H1 (cell line): ENCODE data around the gene AMH. TPM values are rescaled to one million over a fixed set of nuclear protein-coding genes. Genes with fewer than 3 reads are reported as not detected.

Experiments used
- CTCF ChIA-PET: fragments of 300-600 bp; sonication (Branson Sonifier 250); formaldehyde crosslinking; loops from one replicate; lab custom pipeline; 2021; ENCODE audit not compliant: partially characterized antibody; lab: Charles Lee
- POLR2A ChIA-PET: fragments of 300-600 bp; sonication (Branson Sonifier 250); formaldehyde crosslinking; loops from one replicate; lab custom pipeline; 2021; ENCODE audit warnings: inconsistent platforms; ENCODE audit not compliant: partially characterized antibody; lab: Charles Lee
- DNase-seq, 2 experiments: peaks; one replicate each; pipeline versions ENCODE4 v3.0.0 to v3.0.0-alpha.2; 2010 to 2022; ENCODE audit warnings: low spot score in 2 of 2, low read depth in 1 of 2, mixed read lengths in 1 of 2
- FAIRE-seq: peaks from 2 replicates; lab custom pipeline; 2011; peaks lifted over from hg19 to GRCh38; lab: Jason Lieb, UNC
- H2AFZ ChIP-seq: 2 replicates; pipeline ENCODE4 v1.8.1; 2012; ENCODE audit warnings: low read length, inconsistent platforms
- H2AK5ac ChIP-seq: 2 replicates; pipeline ENCODE4 v1.6.1; 2013; ENCODE audit warnings: low read depth, low read length
- H2BK120ac ChIP-seq: replicated peaks from 2 replicates; pipeline ENCODE3; 2013; ENCODE audit warnings: low read depth, low read length, inconsistent platforms
- H2BK12ac ChIP-seq: 2 replicates; pipeline ENCODE4 v1.6.1; 2013; ENCODE audit warnings: low read depth, low read length
- H2BK15ac ChIP-seq: 2 replicates; pipeline ENCODE4 v1.6.1; 2013; ENCODE audit warnings: low read length
- H2BK20ac ChIP-seq: 2 replicates; pipeline ENCODE4 v1.6.1; 2013; ENCODE audit warnings: low read length
- H2BK5ac ChIP-seq: 2 replicates; pipeline ENCODE4 v1.6.1; 2013; ENCODE audit warnings: low read depth, low read length
- H3K14ac ChIP-seq: 2 replicates; pipeline ENCODE4 v1.6.1; 2013; ENCODE audit warnings: inconsistent platforms; ENCODE audit not compliant: insufficient read length
- H3K18ac ChIP-seq: 2 replicates; pipeline ENCODE4 v1.6.1; 2013; ENCODE audit warnings: low read length; ENCODE audit errors: extremely low read depth
- H3K23ac ChIP-seq: 2 replicates; pipeline ENCODE4 v1.6.1; 2013; ENCODE audit warnings: inconsistent platforms; ENCODE audit not compliant: insufficient read length
- H3K23me2 ChIP-seq: 2 replicates; pipeline ENCODE4 v1.6.1; 2013; ENCODE audit warnings: low read depth, low read length
- H3K27ac ChIP-seq: 2 replicates; pipeline ENCODE4 v1.6.1; 2011; ENCODE audit warnings: low read depth, low read length, inconsistent platforms
- H3K27me3 ChIP-seq, 4 experiments: replicated peaks in 1 of 4; 1 replicate in 1 of 4; 2 replicates in 3 of 4; pipeline versions ENCODE4 v1.6.1 to v1.8.1; 2011 to 2013; ENCODE audit warnings: low read length in 3 of 4, mild to moderate bottlenecking in 3 of 4, inconsistent platforms in 2 of 4, mixed read lengths in 2 of 4, moderate library complexity in 1 of 4; ENCODE audit not compliant: control insufficient read depth in 3 of 4, insufficient read depth in 3 of 4; ENCODE audit errors: extremely low read depth in 1 of 4
- H3K36me3 ChIP-seq, 4 experiments: 2 replicates each; pipeline versions ENCODE4 v1.6.1 to v1.8.1; 2011 to 2013; ENCODE audit warnings: mild to moderate bottlenecking in 4 of 4, low read length in 3 of 4, moderate library complexity in 2 of 4, control low read depth in 1 of 4, inconsistent platforms in 1 of 4; ENCODE audit not compliant: insufficient read depth in 4 of 4, control insufficient read depth in 2 of 4
- H3K4ac ChIP-seq: replicated peaks from 2 replicates; pipeline ENCODE3; 2013; ENCODE audit warnings: low read length, low read depth, mixed read lengths, inconsistent platforms; ENCODE audit not compliant: insufficient read length
- H3K4me1 ChIP-seq, 4 experiments: replicated peaks in 1 of 4; 1 replicate in 1 of 4; 2 replicates in 3 of 4; pipeline versions ENCODE4 v1.6.1 to v1.8.1; 2011 to 2013; ENCODE audit warnings: low read length in 3 of 4, inconsistent platforms in 2 of 4, mixed read lengths in 1 of 4; ENCODE audit not compliant: insufficient read depth in 4 of 4, control insufficient read depth in 3 of 4
- H3K4me2 ChIP-seq, 2 experiments: 2 replicates each; pipeline versions ENCODE4 v1.6.1 to v1.8.1; 2011 to 2013; ENCODE audit warnings: low read depth in 2 of 2, low read length in 2 of 2, control low read depth in 1 of 2, inconsistent platforms in 1 of 2, mild to moderate bottlenecking in 1 of 2; ENCODE audit not compliant: insufficient read depth in 1 of 2
- H3K4me3 ChIP-seq, 4 experiments: fragments of 200-600, 300-600 bp in 1 of 4; sonication (generic), shearing (Covaris generic), sonication (Bioruptor Twin) in 1 of 4; 2 replicates each; pipeline versions ENCODE4 v1.5.1 to v1.8.1; 2011 to 2016; ENCODE audit warnings: low read length in 4 of 4, low read depth in 3 of 4, control low read depth in 2 of 4, inconsistent platforms in 2 of 4, mild to moderate bottlenecking in 2 of 4, mixed read lengths in 1 of 4, moderate library complexity in 1 of 4; ENCODE audit not compliant: insufficient read depth in 2 of 4; ENCODE audit errors: extremely low read depth in 1 of 4
- H3K56ac ChIP-seq: replicated peaks from 2 replicates; pipeline ENCODE3; 2013; ENCODE audit warnings: low read depth, mild to moderate bottlenecking, mixed read lengths, low read length, inconsistent platforms; ENCODE audit not compliant: insufficient read length
- H3K79me1 ChIP-seq: 2 replicates; pipeline ENCODE4 v1.6.1; 2013; ENCODE audit warnings: low read depth, low read length, control low read depth
- H3K79me2 ChIP-seq, 2 experiments: 2 replicates each; pipeline versions ENCODE4 v1.6.1 to v1.8.1; 2012 to 2013; ENCODE audit warnings: low read length in 2 of 2, mild to moderate bottlenecking in 2 of 2, inconsistent platforms in 1 of 2; ENCODE audit not compliant: insufficient read depth in 2 of 2, control insufficient read depth in 1 of 2
- H3K9ac ChIP-seq, 4 experiments: replicated peaks in 1 of 4; 1 replicate in 1 of 4; 2 replicates in 3 of 4; pipeline versions ENCODE4 v1.6.1 to v1.8.1; 2011 to 2013; ENCODE audit warnings: low read depth in 3 of 4, low read length in 3 of 4, control low read depth in 2 of 4, mild to moderate bottlenecking in 2 of 4, moderate library complexity in 2 of 4, inconsistent platforms in 1 of 4; ENCODE audit errors: extremely low read depth in 1 of 4
- H3K9me3 ChIP-seq, 2 experiments: 2 replicates each; pipeline versions ENCODE4 v1.6.1 to v1.8.1; 2012 to 2013; ENCODE audit warnings: mild to moderate bottlenecking in 2 of 2, moderate library complexity in 2 of 2, control low read depth in 1 of 2, inconsistent platforms in 1 of 2, low read depth in 1 of 2, low read length in 1 of 2, mixed read lengths in 1 of 2; ENCODE audit not compliant: insufficient read depth in 2 of 2
- H4K20me1 ChIP-seq, 2 experiments: replicated peaks in 1 of 2; 2 replicates each; pipeline versions ENCODE3 to v1.8.1; 2011 to 2013; ENCODE audit warnings: inconsistent platforms in 2 of 2, low read length in 2 of 2, mild to moderate bottlenecking in 1 of 2; ENCODE audit not compliant: insufficient read depth in 2 of 2, control insufficient read depth in 1 of 2
- H4K5ac ChIP-seq: 2 replicates; pipeline ENCODE4 v1.6.1; 2013; ENCODE audit warnings: low read length, low read depth, mixed read lengths, inconsistent platforms; ENCODE audit not compliant: insufficient read length
- H4K8ac ChIP-seq: 2 replicates; pipeline ENCODE4 v1.8.0; 2013; ENCODE audit warnings: mild to moderate bottlenecking, moderate library complexity, low read length, inconsistent platforms; ENCODE audit not compliant: insufficient read depth; ENCODE audit errors: extremely low read depth
- H4K91ac ChIP-seq: replicated peaks from 2 replicates; pipeline ENCODE3; 2013; ENCODE audit warnings: low read length, mixed read lengths, inconsistent platforms; ENCODE audit not compliant: insufficient read length
- BCL11A ChIP-seq, 2 experiments: IDR thresholded peaks; one replicate each; pipeline ENCODE4 v1.6.1; 2011; ENCODE audit warnings: low read depth in 2 of 2, low read length in 2 of 2, mild to moderate bottlenecking in 2 of 2
- CREB1 ChIP-seq: IDR thresholded peaks from 2 replicates; pipeline ENCODE4 v1.6.1; 2012; ENCODE audit warnings: inconsistent platforms
- KDM5A ChIP-seq: fragments of 200-600 bp; IDR thresholded peaks from 2 replicates; pipeline ENCODE4 v1.7.1; 2012; ENCODE audit warnings: mild to moderate bottlenecking, low read length, inconsistent platforms, mixed read lengths
- PHF8 ChIP-seq: fragments of 200-600 bp; sonication (generic); conservative IDR thresholded peaks from 2 replicates; pipeline ENCODE4 v1.7.1; 2012; ENCODE audit warnings: low read depth, mild to moderate bottlenecking, inconsistent platforms, low read length, moderate library complexity
- RFX5 ChIP-seq: IDR thresholded peaks from 2 replicates; pipeline ENCODE4 v1.6.1; 2011; ENCODE audit warnings: low read depth, low read length, improper control_type of control experiment, borderline replicate concordance
- WGBS, 2 experiments: shearing (Covaris generic) in 1 of 2; methylation state at CpG; one replicate each; pipeline versions ENCODE4 v1.1.6 to v1.1.7; 2013 to 2015; ENCODE audit warnings: low lambda C conversion rate in 2 of 2, mixed read lengths in 2 of 2, inconsistent platforms in 1 of 2, low coverage in 1 of 2, missing lambda C conversion rate in 1 of 2; ENCODE audit not compliant: insufficient replicate concordance in 2 of 2, insufficient coverage in 1 of 2, insufficient read length in 1 of 2; ENCODE audit errors: extremely low coverage in 1 of 2, missing lambda C conversion rate in 1 of 2; 5-methylcytosine and 5-hydroxymethylcytosine counted together
- polyA plus RNA-seq, 7 experiments: library from polyadenylated mRNA; depleted of rRNA in 3 of 7; stranded (reverse) in 5 of 7; unstranded in 2 of 7; fragments of >200 nt in 5 of 7; fragments of 200-250 nt in 2 of 7; gene quantifications; 1 replicate in 5 of 7; 2 replicates in 1 of 7; 4 replicates in 1 of 7; pipeline versions ENCODE4 v1.2.1 to v1.2.3, GENCODE V29; 2011 to 2013; ENCODE audit warnings: missing spikeins in 2 of 7, mixed read lengths in 2 of 7
- total RNA-seq: library from RNA; stranded (reverse); fragmentation: NEBNext Ultra II Directional; extraction: Animal tissue kit (Norgen Biotek cat#: 25700); gene quantifications from 2 replicates; pipeline ENCODE4 v1.2.1, GENCODE V29; 2021
- TF ChIP-seq, protein P1 (sequence below): IDR thresholded peaks from 2 replicates; pipeline ENCODE4 v1.6.1; 2011; ENCODE audit warnings: low read depth, mild to moderate bottlenecking, low read length; ENCODE audit not compliant: insufficient read depth
- TF ChIP-seq, protein P2 (sequence below): IDR thresholded peaks from 2 replicates; pipeline ENCODE4 v1.6.1; 2012; ENCODE audit warnings: inconsistent platforms
- TF ChIP-seq, protein P3 (sequence below): IDR thresholded peaks from 2 replicates; pipeline ENCODE4 v1.6.1; 2012; ENCODE audit warnings: low read length, inconsistent platforms

The AMH gene
- total and polyA plus RNA-seq, 2 of the 8 experiments (the other 6 are each of a cell fraction or from before 2014, with no cell fraction given), result 10.5 to 15.4 TPM

DNA sequence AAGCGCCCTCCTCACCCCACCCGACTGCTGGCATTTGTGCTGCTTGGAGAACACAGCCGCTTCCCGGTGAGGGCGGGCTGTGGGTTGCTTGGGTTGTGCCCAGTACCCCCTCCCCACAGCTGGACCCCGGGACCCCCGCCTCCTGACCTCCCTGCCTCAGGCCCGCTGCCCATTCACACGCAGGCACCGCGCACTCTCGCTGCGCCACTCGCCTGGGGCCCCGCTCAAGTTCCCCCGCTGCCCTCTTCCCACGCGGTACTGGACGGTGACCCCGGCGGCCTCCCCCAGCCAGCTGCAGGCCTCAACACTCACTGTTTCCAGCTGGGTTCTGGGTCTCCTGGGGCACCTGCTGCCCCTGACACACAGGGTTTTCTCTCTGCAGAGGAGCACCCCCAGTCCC, 29.4 kb upstream of the AMH start:
- Histone ChIP-seq H3K27me3 (no peaks in the 10 kb centered on the region), H3K79me2 (no peaks in the 10 kb centered on the region), H3K79me1 (no peaks in the 10 kb centered on the region), H2BK15ac (no peak overlapping the region), H3K18ac (no peak overlapping the region), H3K9ac (no peak overlapping the region), H4K8ac (no peak overlapping the region), H3K23ac (no peak overlapping the region), H2BK5ac (peak overlapping the region; percentile 52; the same call in 1 of the 2 replicates), H3K9me3 (no peaks in the 10 kb centered on the region), H4K91ac (no peak overlapping the region), H2BK120ac (no peak overlapping the region), H3K36me3 (peaks cover 7 to 39% (median 20%) of the 10 kb centered on the region in 4 experiments; a peak in 7 of 8 replicates), H2AK5ac (no peak overlapping the region), H4K5ac (no peak overlapping the region)
- CTCF ChIA-PET, result interaction anchor here (1.1 to 2.6 kb wide), 5 partner anchors 8 to 64 kb away, joined by 3 to 9 read pairs (median 4); no protein-coding TSS in a partner anchor
- POLR2A ChIA-PET, result interaction anchor here (5.6 kb wide), 1 partner anchor 11 kb away, joined by 34 read pairs; no protein-coding TSS in a partner anchor
- no peak for TF ChIP-seq PHF8
- TF ChIP-seq BCL11A (IDR thresholded peaks at IDR 0.05; ENCODE audit: low read depth in 2 of 2, low read length in 2 of 2), result no peak
- TF ChIP-seq, protein P1, sequence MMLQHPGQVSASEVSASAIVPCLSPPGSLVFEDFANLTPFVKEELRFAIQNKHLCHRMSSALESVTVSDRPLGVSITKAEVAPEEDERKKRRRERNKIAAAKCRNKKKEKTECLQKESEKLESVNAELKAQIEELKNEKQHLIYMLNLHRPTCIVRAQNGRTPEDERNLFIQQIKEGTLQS, result no peak
- TF ChIP-seq, protein P2, sequence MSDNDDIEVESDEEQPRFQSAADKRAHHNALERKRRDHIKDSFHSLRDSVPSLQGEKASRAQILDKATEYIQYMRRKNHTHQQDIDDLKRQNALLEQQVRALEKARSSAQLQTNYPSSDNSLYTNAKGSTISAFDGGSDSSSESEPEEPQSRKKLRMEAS, result no peak
- TF ChIP-seq CREB1, result no peak
- no peak for TF ChIP-seq RFX5
- TF ChIP-seq KDM5A, result no peak
- TF ChIP-seq, protein P3, sequence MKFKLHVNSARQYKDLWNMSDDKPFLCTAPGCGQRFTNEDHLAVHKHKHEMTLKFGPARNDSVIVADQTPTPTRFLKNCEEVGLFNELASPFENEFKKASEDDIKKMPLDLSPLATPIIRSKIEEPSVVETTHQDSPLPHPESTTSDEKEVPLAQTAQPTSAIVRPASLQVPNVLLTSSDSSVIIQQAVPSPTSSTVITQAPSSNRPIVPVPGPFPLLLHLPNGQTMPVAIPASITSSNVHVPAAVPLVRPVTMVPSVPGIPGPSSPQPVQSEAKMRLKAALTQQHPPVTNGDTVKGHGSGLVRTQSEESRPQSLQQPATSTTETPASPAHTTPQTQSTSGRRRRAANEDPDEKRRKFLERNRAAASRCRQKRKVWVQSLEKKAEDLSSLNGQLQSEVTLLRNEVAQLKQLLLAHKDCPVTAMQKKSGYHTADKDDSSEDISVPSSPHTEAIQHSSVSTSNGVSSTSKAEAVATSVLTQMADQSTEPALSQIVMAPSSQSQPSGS, result no peak
- TF ChIP-seq, all 59 proteins: peak for 0
- WGBS, 2 experiments, result 95% methylated on average over 16 of the region's 21 CpGs; no CpG with 5 or more reads in 1 of the 2 experiments
- Histone ChIP-seq H3K4me1 (no peaks in the 10 kb centered on the region), H2BK12ac (no peak overlapping the region), H3K4me3 (no peak overlapping the region), H2BK20ac (no peak overlapping the region), H4K20me1 (peaks cover 0 to 9% of the 10 kb centered on the region in 2 experiments), H3K14ac (no peak overlapping the region), H3K23me2 (no peaks in the 10 kb centered on the region), H3K4me2 (no peak overlapping the region), H2AFZ (no peak overlapping the region), H3K56ac (no peak overlapping the region), H3K4ac (no peak overlapping the region), H3K27ac (no peak overlapping the region; the same call in 1 of the 2 replicates)
- FAIRE-seq (no peak), DNase-seq (no peak)
